Loucy (cell line): ENCODE results near the gene GLRA3.

Experiments used
- H2AFZ ChIP-seq: fragments of 200-600 bp; sonication (generic); 2 replicates; pipeline ENCODE4 v1.6.0; 2016; ENCODE audit warnings: antibody characterized with exemption, mild to moderate bottlenecking, low read length, moderate library complexity
- H3F3A ChIP-seq: fragments of 200-600 bp; 2 replicates; pipeline ENCODE4 v1.6.0; 2016; ENCODE audit warnings: antibody characterized with exemption, low read depth, mild to moderate bottlenecking
- H3K27me3 ChIP-seq: fragments of 200-600 bp; sonication (generic); 2 replicates; pipeline ENCODE4 v1.6.1; 2014; ENCODE audit warnings: low read length, mild to moderate bottlenecking; ENCODE audit not compliant: insufficient read depth, poor library complexity, severe bottlenecking
- H3K36me3 ChIP-seq: fragments of 200-600 bp; sonication (generic); 2 replicates; pipeline ENCODE4 v1.6.1; 2016; ENCODE audit warnings: low read length; ENCODE audit not compliant: insufficient read depth
- H3K4me1 ChIP-seq: fragments of 200-600 bp; sonication (generic); 2 replicates; pipeline ENCODE4 v1.5.1; 2014; ENCODE audit warnings: low read length, mild to moderate bottlenecking; ENCODE audit not compliant: insufficient read depth, poor library complexity, severe bottlenecking
- H3K4me2 ChIP-seq: fragments of 200-600 bp; sonication (generic); 2 replicates; pipeline ENCODE4 v1.6.0; 2014; ENCODE audit warnings: antibody characterized with exemption, low read length, low read depth, mild to moderate bottlenecking; ENCODE audit not compliant: poor library complexity, severe bottlenecking
- H3K4me3 ChIP-seq: fragments of 200-600 bp; sonication (generic); 2 replicates; pipeline ENCODE4 v1.5.1; 2014; ENCODE audit warnings: low read length, mild to moderate bottlenecking, mixed read lengths; ENCODE audit not compliant: poor library complexity, severe bottlenecking
- H3K79me2 ChIP-seq: fragments of 200-600 bp; sonication (generic); 2 replicates; pipeline ENCODE4 v1.6.1; 2014; ENCODE audit warnings: low read length; ENCODE audit not compliant: insufficient read depth
- H3K9ac ChIP-seq: fragments of 200-600 bp; sonication (generic); 2 replicates; pipeline ENCODE4 v1.6.0; 2014; ENCODE audit warnings: mild to moderate bottlenecking, low read depth, low read length, moderate library complexity; ENCODE audit not compliant: poor library complexity, severe bottlenecking
- H3K9me2 ChIP-seq: fragments of 200-600 bp; sonication (generic); replicated peaks from 2 replicates; pipeline ENCODE4 v1.6.1; 2016; ENCODE audit warnings: low read depth, low read length, mixed read lengths
- H3K9me3 ChIP-seq: fragments of 200-600 bp; sonication (generic); 2 replicates; pipeline ENCODE4 v1.6.1; 2014; ENCODE audit warnings: mild to moderate bottlenecking, antibody characterized with exemption, low read length, low read depth; ENCODE audit not compliant: insufficient read depth
- H4K20me1 ChIP-seq: fragments of 200-600 bp; sonication (generic); 2 replicates; pipeline ENCODE4 v1.6.0; 2014; ENCODE audit warnings: antibody characterized with exemption, low read length, mild to moderate bottlenecking; ENCODE audit not compliant: insufficient read depth, poor library complexity, severe bottlenecking
- EZH2phosphoT487 ChIP-seq: fragments of 200-600 bp; IDR thresholded peaks from 2 replicates; pipeline ENCODE4 v1.6.1; 2018; ENCODE audit warnings: antibody characterized with exemption, mild to moderate bottlenecking, moderate library complexity, borderline replicate concordance
- TF ChIP-seq, protein P1 (sequence below): fragments of 200-600 bp; sonication (generic); conservative IDR thresholded peaks from 2 replicates; pipeline ENCODE4 v1.5.1; 2014; ENCODE audit warnings: mild to moderate bottlenecking, antibody characterized with exemption, low read length

Gene GLRA3

DNA sequence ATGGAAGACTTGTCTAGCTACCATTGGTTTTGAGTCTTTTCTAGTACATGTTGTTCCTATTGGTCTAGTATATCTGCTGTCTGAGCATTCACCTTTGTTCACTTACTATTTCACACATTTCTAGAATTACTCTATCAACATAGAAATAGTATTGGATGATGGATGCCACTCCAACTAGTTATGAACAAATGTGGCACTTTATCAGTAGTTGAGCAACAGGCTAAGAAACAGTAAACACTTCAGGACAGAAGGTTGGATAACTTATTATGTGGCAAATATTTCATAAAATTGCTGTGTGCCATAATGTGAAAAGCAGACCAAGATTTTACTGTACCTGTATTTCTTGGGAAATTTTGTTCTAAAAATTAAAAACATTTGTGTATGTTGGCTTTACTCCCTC is 42.4 kb upstream of the GLRA3 start:
- Histone ChIP-seq H3K4me3 (no peak overlapping the region), H3K4me1 (no peaks in the 10 kb centered on the region), H3F3A (no peaks in the 10 kb centered on the region), H3K27me3 (no peaks in the 10 kb centered on the region), H3K79me2 (no peaks in the 10 kb centered on the region), H4K20me1 (no peaks in the 10 kb centered on the region), H3K9ac (no peak overlapping the region), H3K4me2 (no peak overlapping the region), H3K9me2 (no peaks in the 10 kb centered on the region), H2AFZ (no peak overlapping the region), H3K9me3 (no peaks in the 10 kb centered on the region), H3K36me3 (no peaks in the 10 kb centered on the region)
- TF ChIP-seq EZH2phosphoT487 = no peak
- TF ChIP-seq, protein P1, sequence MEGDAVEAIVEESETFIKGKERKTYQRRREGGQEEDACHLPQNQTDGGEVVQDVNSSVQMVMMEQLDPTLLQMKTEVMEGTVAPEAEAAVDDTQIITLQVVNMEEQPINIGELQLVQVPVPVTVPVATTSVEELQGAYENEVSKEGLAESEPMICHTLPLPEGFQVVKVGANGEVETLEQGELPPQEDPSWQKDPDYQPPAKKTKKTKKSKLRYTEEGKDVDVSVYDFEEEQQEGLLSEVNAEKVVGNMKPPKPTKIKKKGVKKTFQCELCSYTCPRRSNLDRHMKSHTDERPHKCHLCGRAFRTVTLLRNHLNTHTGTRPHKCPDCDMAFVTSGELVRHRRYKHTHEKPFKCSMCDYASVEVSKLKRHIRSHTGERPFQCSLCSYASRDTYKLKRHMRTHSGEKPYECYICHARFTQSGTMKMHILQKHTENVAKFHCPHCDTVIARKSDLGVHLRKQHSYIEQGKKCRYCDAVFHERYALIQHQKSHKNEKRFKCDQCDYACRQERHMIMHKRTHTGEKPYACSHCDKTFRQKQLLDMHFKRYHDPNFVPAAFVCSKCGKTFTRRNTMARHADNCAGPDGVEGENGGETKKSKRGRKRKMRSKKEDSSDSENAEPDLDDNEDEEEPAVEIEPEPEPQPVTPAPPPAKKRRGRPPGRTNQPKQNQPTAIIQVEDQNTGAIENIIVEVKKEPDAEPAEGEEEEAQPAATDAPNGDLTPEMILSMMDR = no peak

- no peak overlapping the region for H3K9ac ChIP-seq
- H3K4me1 ChIP-seq = no peaks in the 10 kb centered on the region
These were observed 41.3 kb upstream of the GLRA3 start for GRCh38 chr4:174870311-174870710.

DNA sequence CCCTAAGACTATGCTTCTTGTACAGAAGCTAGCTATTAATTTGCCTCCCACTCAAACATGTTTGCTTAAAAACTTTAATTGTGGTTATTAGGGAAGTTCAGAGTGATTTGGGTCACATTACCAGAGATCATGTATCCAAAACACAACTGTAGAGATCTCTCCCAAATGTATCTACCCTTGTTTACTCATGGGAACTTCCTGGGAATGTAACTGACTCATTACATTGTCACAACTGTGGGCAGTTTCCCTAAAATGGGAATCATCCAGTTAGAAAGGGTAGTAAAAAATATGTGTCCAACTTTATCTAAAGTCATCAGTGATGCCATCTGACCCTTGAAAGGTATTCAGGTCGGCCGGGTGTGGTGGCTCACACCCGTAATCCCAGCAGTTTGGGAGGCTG is 40.3 kb upstream of the GLRA3 start:
- Histone ChIP-seq H3F3A (no peaks in the 10 kb centered on the region), H3K9me3 (no peaks in the 10 kb centered on the region), H4K20me1 (no peaks in the 10 kb centered on the region), H3K4me1 (no peaks in the 10 kb centered on the region), H3K36me3 (no peaks in the 10 kb centered on the region), H3K9ac (no peak overlapping the region), H3K79me2 (no peaks in the 10 kb centered on the region), H3K4me2 (no peak overlapping the region), H3K4me3 (no peak overlapping the region), H3K9me2 (no peaks in the 10 kb centered on the region), H2AFZ (no peak overlapping the region), H3K27me3 (no peaks in the 10 kb centered on the region)
- TF ChIP-seq EZH2phosphoT487 = no peak
- TF ChIP-seq, protein P1 = no peak

More at GRCh38 chr4:174870311-174870710, 41.3 kb upstream of the GLRA3 start:
- no peaks in the 10 kb centered on the region for H3K36me3 ChIP-seq
- no peak overlapping the region for H3K4me2 ChIP-seq
- no peaks in the 10 kb centered on the region for H4K20me1 ChIP-seq
- no peak overlapping the region for H2AFZ ChIP-seq
- TF ChIP-seq, protein P1 = no peak
- no peak for TF ChIP-seq EZH2phosphoT487
- H3K4me3 ChIP-seq = no peak overlapping the region
- no peaks in the 10 kb centered on the region for H3K9me3 ChIP-seq
- H3K79me2 ChIP-seq = no peaks in the 10 kb centered on the region
- no peaks in the 10 kb centered on the region for H3K9me2 ChIP-seq
- no peaks in the 10 kb centered on the region for H3K27me3 ChIP-seq
- no peaks in the 10 kb centered on the region for H3F3A ChIP-seq
